ENCODE measurements around the gene DMC1. TPM values are rescaled to one million over a fixed set of nuclear protein-coding genes. Genes with fewer than 3 reads are reported as not detected.
"Not testable (repeated sequence)": the region's sequence is repeated elsewhere in the genome, so short reads cannot be mapped to it uniquely, and the experiment has no call there.

Gene DMC1
- 2.7 and 3.3 TPM in 2 replicates for total RNA-seq

DNA sequence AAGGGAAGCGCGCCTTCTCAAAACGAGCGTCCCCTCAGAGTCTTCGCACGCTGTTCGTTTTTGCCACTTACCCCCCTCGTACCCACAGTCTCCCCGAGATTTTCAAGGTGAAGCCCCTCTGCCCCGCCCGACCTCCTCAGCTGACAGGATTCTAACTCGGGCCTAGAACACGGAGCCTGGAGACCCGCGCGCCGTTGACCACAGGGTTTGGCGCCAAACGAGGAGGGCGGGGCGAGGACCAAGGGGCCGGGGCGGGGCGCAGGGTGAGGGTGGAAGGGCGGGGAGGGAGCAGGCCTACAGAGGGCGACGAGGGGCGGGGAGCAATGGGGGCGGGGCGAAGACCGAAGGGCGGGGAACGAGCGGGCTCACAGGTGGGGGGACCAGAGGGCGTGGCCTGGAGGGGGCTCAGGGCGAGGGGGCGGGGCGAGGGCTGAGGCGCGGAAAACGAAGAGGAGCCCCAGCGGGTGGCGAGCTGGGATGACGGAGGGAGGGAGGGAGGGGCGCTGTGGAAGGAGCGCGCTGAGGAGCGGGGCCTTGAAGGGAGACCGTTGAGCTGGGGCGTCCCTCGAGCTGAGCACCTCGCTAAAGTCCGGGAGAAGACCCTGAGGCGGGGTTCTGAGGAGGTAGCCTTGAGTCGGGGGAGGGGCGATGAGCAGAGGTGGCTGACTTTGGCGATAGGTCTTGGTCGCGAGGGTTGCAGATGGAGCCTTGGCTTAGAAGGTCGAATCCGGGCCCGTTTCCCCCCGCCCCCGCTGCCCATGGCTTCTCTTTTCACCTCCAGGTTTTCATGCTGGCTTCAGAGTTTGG is at the start of gene DMC1:
TSS of gene DMC1 (minus strand) at position 212 of the 807 bp plus-strand sequence. CDS start 1,927 bp downstream, outside the sequence.
- DNase-seq (ENCODE audit: insufficient read length, low spot score, missing footprints) = peak; percentile 90
- Histone ChIP-seq H3K4me1 (ENCODE audit: insufficient read depth, low read length) (peaks cover 17% of the 10 kb centered on the region), H3K36me3 (ENCODE audit: insufficient read depth, low read length) (no peaks in the 10 kb centered on the region), H3K9me3 (ENCODE audit: low read depth, low read length) (no peaks in the 10 kb centered on the region), H3K27me3 (ENCODE audit: insufficient read depth, low read length) (no peaks in the 10 kb centered on the region), H3K79me2 (ENCODE audit: insufficient read depth, low read length) (no peaks in the 10 kb centered on the region), H3K4me3 (ENCODE audit: insufficient read depth, low read length) (peak within 1 kb of the TSS; percentile 78), H3K27ac (ENCODE audit: low read depth, low read length) (no peak within 1 kb of the TSS), H2AFZ (ENCODE audit: low read length) (peak within 1 kb of the TSS; percentile 96), H4K20me1 (ENCODE audit: insufficient read depth, low read length) (no peaks in the 10 kb centered on the region), H3K4me2 (ENCODE audit: insufficient read depth, low read length) (peak within 1 kb of the TSS; percentile 96)
- TF ChIP-seq, protein P1, sequence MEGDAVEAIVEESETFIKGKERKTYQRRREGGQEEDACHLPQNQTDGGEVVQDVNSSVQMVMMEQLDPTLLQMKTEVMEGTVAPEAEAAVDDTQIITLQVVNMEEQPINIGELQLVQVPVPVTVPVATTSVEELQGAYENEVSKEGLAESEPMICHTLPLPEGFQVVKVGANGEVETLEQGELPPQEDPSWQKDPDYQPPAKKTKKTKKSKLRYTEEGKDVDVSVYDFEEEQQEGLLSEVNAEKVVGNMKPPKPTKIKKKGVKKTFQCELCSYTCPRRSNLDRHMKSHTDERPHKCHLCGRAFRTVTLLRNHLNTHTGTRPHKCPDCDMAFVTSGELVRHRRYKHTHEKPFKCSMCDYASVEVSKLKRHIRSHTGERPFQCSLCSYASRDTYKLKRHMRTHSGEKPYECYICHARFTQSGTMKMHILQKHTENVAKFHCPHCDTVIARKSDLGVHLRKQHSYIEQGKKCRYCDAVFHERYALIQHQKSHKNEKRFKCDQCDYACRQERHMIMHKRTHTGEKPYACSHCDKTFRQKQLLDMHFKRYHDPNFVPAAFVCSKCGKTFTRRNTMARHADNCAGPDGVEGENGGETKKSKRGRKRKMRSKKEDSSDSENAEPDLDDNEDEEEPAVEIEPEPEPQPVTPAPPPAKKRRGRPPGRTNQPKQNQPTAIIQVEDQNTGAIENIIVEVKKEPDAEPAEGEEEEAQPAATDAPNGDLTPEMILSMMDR (IDR thresholded peaks at IDR 0.05; ENCODE audit: extremely low read depth, low read depth, low read length) = no peak

DNA sequence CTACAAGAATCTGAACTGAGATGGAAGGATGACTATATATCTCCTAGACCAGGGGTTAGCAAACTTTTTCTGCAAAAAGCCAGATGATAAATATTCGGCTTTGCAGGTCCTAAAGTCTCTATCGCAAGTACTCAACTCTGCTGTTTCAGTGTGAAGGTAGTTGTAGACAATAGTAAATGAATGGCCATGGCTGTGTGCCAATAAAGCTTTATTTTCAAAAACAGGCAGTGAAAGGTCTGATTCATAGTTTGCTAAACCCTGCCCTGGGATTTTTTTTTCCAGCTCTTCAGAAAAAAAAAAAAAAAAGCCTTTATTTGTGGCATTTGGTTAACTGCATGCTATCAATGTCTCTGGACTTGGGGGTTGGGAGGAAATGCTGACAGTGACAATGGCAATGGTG is 48.7 kb upstream of the DMC1 start:
- Histone ChIP-seq H3K79me2 (ENCODE audit: insufficient read depth, low read length) (no peaks in the 10 kb centered on the region), H3K27me3 (ENCODE audit: insufficient read depth, low read length) (no peaks in the 10 kb centered on the region), H3K4me1 (ENCODE audit: insufficient read depth, low read length) (no peaks in the 10 kb centered on the region), H3K36me3 (ENCODE audit: insufficient read depth, low read length) (no peaks in the 10 kb centered on the region), H3K27ac (ENCODE audit: low read depth, low read length) (no peak overlapping the region), H3K4me2 (ENCODE audit: insufficient read depth, low read length) (no peak overlapping the region), H3K4me3 (ENCODE audit: insufficient read depth, low read length) (no peak overlapping the region), H3K9me3 (ENCODE audit: low read depth, low read length) (no peaks in the 10 kb centered on the region), H2AFZ (ENCODE audit: low read length) (no peak overlapping the region), H4K20me1 (ENCODE audit: insufficient read depth, low read length) (no peaks in the 10 kb centered on the region)
- TF ChIP-seq, protein P1 (IDR thresholded peaks at IDR 0.05; ENCODE audit: extremely low read depth, low read depth, low read length) = no peak
- DNase-seq (ENCODE audit: insufficient read length, low spot score, missing footprints) = no peak

- Histone ChIP-seq H3K4me2 (ENCODE audit: insufficient read depth, low read length) (no peak overlapping the region), H3K4me3 (ENCODE audit: insufficient read depth, low read length) (no peak overlapping the region), H3K27ac (ENCODE audit: low read depth, low read length) (no peak overlapping the region), H3K36me3 (ENCODE audit: insufficient read depth, low read length) (no peaks in the 10 kb centered on the region), H3K9me3 (ENCODE audit: low read depth, low read length) (no peaks in the 10 kb centered on the region), H4K20me1 (ENCODE audit: insufficient read depth, low read length) (no peaks in the 10 kb centered on the region), H3K79me2 (ENCODE audit: insufficient read depth, low read length) (no peaks in the 10 kb centered on the region), H3K27me3 (ENCODE audit: insufficient read depth, low read length) (no peaks in the 10 kb centered on the region), H3K4me1 (ENCODE audit: insufficient read depth, low read length) (no peaks in the 10 kb centered on the region), H2AFZ (ENCODE audit: low read length) (no peak overlapping the region)
- TF ChIP-seq, protein P1 (IDR thresholded peaks at IDR 0.05; ENCODE audit: extremely low read depth, low read depth, low read length) = no peak
- DNase-seq (ENCODE audit: insufficient read length, low spot score, missing footprints) = no peak
Measured at GRCh38 chr22:38618258-38618657, 48.3 kb upstream of the DMC1 start.

DNA sequence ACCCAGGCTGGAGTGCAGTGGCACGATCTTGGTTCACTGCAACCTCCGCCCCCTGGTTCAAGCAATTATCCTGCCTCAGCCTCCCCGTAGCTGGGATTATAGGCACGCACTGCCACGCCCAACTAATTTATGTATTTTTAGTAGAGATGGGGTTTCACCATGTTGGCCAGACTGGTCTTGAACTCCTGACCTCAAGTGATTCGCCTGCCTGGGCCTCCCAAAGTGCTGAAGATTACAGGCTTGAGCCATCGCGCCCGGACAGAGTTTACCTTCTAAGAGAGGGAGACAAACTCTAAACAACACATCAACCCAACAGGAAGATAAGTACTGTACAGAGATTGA is 45.1 kb upstream of the DMC1 start:
- not testable (repeated sequence) for DNase-seq (ENCODE audit: insufficient read length, low spot score, missing footprints); H3K4me1 ChIP-seq (ENCODE audit: insufficient read depth, low read length); H2AFZ ChIP-seq (ENCODE audit: low read length); H3K27me3 ChIP-seq (ENCODE audit: insufficient read depth, low read length); H3K79me2 ChIP-seq (ENCODE audit: insufficient read depth, low read length); H3K9me3 ChIP-seq (ENCODE audit: low read depth, low read length); H3K4me3 ChIP-seq (ENCODE audit: insufficient read depth, low read length); H3K4me2 ChIP-seq (ENCODE audit: insufficient read depth, low read length); H3K27ac ChIP-seq (ENCODE audit: low read depth, low read length); H4K20me1 ChIP-seq (ENCODE audit: insufficient read depth, low read length); H3K36me3 ChIP-seq (ENCODE audit: insufficient read depth, low read length)

All from osteoblast (primary cell).